Karpas-422 (cell line): ENCODE results near the gene KNDC1. TPM values are rescaled to one million over a fixed set of nuclear protein-coding genes. Genes with fewer than 3 reads are reported as not detected.

Experiments used
- DNase-seq: peaks from one replicate; pipeline ENCODE4 v3.0.0-alpha.2; 2015
- H2AFZ ChIP-seq: fragments of 200-600 bp; sonication (generic); 2 replicates; pipeline ENCODE4 v1.6.1; 2014; ENCODE audit warnings: antibody characterized with exemption, low read length, mixed read lengths
- H3K27ac ChIP-seq: fragments of 200-600 bp; sonication (generic); 2 replicates; pipeline ENCODE4 v1.5.1; 2014; ENCODE audit warnings: mild to moderate bottlenecking, low read length, moderate library complexity
- H3K27me3 ChIP-seq: fragments of 200-600 bp; sonication (generic); 2 replicates; pipeline ENCODE4 v1.6.1; 2014; ENCODE audit warnings: low read length, mixed read lengths
- H3K36me3 ChIP-seq: fragments of 200-600 bp; sonication (generic); 2 replicates; pipeline ENCODE4 v1.6.1; 2014; ENCODE audit warnings: low read length, mixed read lengths; ENCODE audit not compliant: insufficient read depth
- H3K4me1 ChIP-seq: fragments of 200-600 bp; sonication (generic); 2 replicates; pipeline ENCODE4 v1.6.1; 2014; ENCODE audit warnings: mild to moderate bottlenecking, low read length, mixed read lengths
- H3K4me2 ChIP-seq: fragments of 200-600 bp; sonication (generic); 2 replicates; pipeline ENCODE4 v1.6.1; 2014; ENCODE audit warnings: low read length, low read depth, mild to moderate bottlenecking; ENCODE audit not compliant: poor library complexity, severe bottlenecking
- H3K4me3 ChIP-seq: fragments of 200-600 bp; sonication (generic); 2 replicates; pipeline ENCODE4 v1.5.1; 2014; ENCODE audit warnings: mild to moderate bottlenecking, antibody characterized with exemption, low read length, mixed read lengths
- H3K79me2 ChIP-seq: fragments of 200-600 bp; sonication (generic); 2 replicates; pipeline ENCODE4 v1.6.1; 2014; ENCODE audit warnings: mild to moderate bottlenecking, low read length, mixed read lengths
- H3K9ac ChIP-seq: fragments of 200-600 bp; sonication (generic); 2 replicates; pipeline ENCODE4 v1.6.0; 2014; ENCODE audit warnings: low read length
- H3K9me2 ChIP-seq: fragments of 200-600 bp; sonication (generic), shearing (Covaris generic); replicated peaks from 2 replicates; pipeline ENCODE4 v1.6.0; 2014; ENCODE audit warnings: mild to moderate bottlenecking, low read length, moderate library complexity; ENCODE audit not compliant: insufficient read depth
- H3K9me3 ChIP-seq: fragments of 300-700, 200-600 bp; sonication (generic); 2 replicates; pipeline ENCODE4 v1.6.1; 2014; ENCODE audit warnings: low read length, mixed read lengths
- H4K20me1 ChIP-seq: fragments of 200-600 bp; sonication (generic); 2 replicates; pipeline ENCODE4 v1.6.1; 2014; ENCODE audit warnings: mild to moderate bottlenecking, antibody characterized with exemption, low read length, low read depth; ENCODE audit not compliant: insufficient read depth
- total RNA-seq: library from RNA; depleted of rRNA; stranded (reverse); fragments of >200 nt; shearing (Covaris generic); gene quantifications from 2 replicates; pipeline ENCODE4 v1.2.3, GENCODE V29; 2014; ENCODE audit warnings: low replicate concordance

Gene KNDC1
- total RNA-seq, 1 experiment from 2014 or later, result not detected

DNA sequence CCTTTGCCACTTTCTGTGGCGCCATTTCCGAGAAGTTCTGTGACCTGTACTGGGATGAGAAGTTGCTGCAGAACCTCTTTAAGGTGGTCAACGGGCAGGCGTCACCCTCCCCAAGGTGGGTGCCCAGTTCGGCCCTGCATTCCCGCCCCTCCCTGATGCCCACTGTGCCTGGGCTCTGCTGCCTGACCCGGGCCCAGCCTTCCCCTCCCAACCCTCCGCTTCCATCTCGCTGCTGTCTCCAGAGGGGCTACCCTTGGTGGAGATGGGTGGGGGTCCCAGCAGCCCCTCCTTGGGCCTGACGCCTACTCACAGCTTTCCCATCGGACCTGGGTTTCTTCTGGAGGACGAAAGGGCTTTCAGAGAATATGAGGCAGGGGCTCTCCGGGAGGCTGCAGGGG, 39.5 kb downstream of the KNDC1 start:
- Histone ChIP-seq H3K27me3 (no peaks in the 10 kb centered on the region), H3K79me2 (no peaks in the 10 kb centered on the region), H3K4me3 (no peak overlapping the region), H3K9me3 (no peaks in the 10 kb centered on the region), H4K20me1 (no peaks in the 10 kb centered on the region), H3K36me3 (no peaks in the 10 kb centered on the region), H2AFZ (no peak overlapping the region), H3K9ac (no peak overlapping the region), H3K27ac (no peak overlapping the region), H3K9me2 (no peaks in the 10 kb centered on the region), H3K4me2 (no peak overlapping the region), H3K4me1 (no peaks in the 10 kb centered on the region)
- no peak for DNase-seq

DNA sequence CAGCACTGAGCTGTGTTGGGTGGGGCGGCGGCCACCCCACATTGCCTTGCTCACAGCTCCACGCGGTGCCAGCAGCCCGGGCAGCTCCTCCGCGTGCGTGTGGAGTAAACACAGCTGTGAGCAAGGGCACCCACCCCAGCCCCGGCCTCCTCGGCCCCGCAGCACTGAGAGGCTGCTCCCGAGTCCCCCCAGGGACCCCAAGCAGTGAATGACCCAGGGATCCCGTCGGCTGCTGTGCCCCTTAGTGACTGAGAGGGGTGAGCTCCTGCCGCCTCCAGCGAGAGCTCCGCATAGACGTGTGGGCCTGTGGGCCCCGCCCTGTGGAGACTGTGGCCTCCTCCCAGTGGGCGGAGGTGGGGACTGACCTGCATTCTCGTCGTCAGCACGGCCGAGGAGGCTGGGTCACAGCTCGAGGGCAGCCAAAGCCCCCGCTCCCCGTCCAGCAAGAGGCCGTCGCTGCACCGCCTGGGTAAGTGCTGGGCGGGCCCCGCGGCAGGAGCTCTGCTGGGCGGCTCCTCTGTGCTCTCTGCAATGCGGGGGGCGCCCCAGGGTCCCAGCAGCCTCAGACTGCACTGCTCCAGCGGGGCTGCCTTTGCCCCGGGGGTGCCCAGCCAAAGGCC, 40.1 kb downstream of the KNDC1 start:
- Histone ChIP-seq H4K20me1 (no peaks in the 10 kb centered on the region), H3K36me3 (no peaks in the 10 kb centered on the region), H3K4me3 (no peak overlapping the region), H3K9me2 (no peaks in the 10 kb centered on the region), H2AFZ (no peak overlapping the region), H3K4me2 (no peak overlapping the region), H3K27me3 (no peaks in the 10 kb centered on the region), H3K9ac (no peak overlapping the region), H3K27ac (no peak overlapping the region), H3K4me1 (no peaks in the 10 kb centered on the region), H3K79me2 (no peaks in the 10 kb centered on the region), H3K9me3 (no peaks in the 10 kb centered on the region)
- no peak for DNase-seq

DNA sequence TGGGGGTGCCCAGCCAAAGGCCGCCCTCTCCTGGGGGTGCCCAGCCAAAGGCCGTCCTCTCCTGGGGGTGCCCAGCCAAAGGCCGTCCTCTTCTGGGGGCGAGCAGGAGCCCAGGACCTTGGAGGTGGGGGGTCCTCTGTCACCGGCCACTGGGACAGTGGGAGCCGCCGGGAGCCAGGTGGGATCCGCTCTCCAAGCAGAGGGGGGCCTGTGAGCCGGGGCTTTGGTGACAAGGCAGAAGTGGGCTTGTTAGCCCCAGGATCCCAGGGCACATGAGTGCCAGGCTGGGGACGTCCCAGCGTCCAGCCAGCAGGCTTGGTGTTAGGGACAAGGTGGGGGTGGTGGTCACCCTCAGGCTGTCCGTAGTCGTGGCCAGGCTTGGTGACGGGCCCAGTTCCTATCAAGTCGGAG, 40.6 kb downstream of the KNDC1 start:
- Histone ChIP-seq H3K27me3 (no peaks in the 10 kb centered on the region), H3K79me2 (no peaks in the 10 kb centered on the region), H3K9me3 (no peaks in the 10 kb centered on the region), H3K27ac (no peak overlapping the region), H4K20me1 (no peaks in the 10 kb centered on the region), H2AFZ (no peak overlapping the region), H3K9ac (no peak overlapping the region), H3K4me2 (no peak overlapping the region), H3K4me1 (no peaks in the 10 kb centered on the region), H3K9me2 (no peaks in the 10 kb centered on the region), H3K36me3 (no peaks in the 10 kb centered on the region), H3K4me3 (no peak overlapping the region)
- DNase-seq, result no peak

DNA sequence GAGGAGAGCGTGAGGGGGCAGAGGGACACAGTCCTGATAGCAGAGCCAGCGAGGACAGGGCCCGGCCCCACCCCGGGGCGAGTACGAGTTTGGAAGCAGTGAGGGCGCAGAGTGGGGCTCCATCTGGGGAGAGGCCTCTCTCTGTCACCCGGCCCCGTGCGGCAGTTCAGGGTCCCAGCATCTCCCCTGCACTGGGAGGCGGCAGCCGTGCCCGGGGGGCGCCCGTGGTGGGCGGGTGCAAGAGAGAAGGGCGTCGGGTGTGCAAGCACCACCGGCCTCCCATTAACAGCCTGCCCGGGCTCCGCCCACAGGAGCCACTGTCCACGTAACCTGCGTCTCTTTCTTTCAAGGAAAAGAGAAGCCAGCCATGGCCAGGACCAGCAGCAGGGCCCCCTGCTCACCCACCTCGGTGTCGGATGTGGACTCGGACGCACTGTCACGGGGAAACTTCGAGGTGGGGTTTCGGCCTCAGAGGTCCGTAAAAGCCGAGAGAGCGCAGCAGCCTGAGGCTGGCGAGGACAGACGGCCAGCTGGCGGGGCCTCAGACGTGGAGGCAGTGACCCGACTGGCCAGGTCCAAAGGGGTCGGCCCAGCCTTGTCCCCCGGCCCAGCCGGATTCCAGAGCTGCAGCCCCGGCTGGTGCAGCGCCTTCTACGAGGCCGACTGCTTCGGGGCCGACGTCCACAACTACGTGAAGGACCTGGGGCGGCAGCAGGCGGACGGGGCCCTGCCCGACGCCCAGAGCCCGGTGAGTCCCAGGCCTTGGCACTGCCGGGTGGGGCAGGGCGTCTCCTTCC, 41.3 kb downstream of the KNDC1 start:
- H3K9ac ChIP-seq, result no peak overlapping the region
- no peaks in the 10 kb centered on the region for H3K9me3 ChIP-seq
- H4K20me1 ChIP-seq, result no peaks in the 10 kb centered on the region
- no peaks in the 10 kb centered on the region for H3K27me3 ChIP-seq
- no peak for DNase-seq
- no peaks in the 10 kb centered on the region for H3K4me1 ChIP-seq
- no peak overlapping the region for H2AFZ ChIP-seq
- H3K79me2 ChIP-seq, result no peaks in the 10 kb centered on the region
- no peak overlapping the region for H3K4me3 ChIP-seq
- no peak overlapping the region for H3K4me2 ChIP-seq
- no peaks in the 10 kb centered on the region for H3K9me2 ChIP-seq
- no peak overlapping the region for H3K27ac ChIP-seq
- no peaks in the 10 kb centered on the region for H3K36me3 ChIP-seq

DNA sequence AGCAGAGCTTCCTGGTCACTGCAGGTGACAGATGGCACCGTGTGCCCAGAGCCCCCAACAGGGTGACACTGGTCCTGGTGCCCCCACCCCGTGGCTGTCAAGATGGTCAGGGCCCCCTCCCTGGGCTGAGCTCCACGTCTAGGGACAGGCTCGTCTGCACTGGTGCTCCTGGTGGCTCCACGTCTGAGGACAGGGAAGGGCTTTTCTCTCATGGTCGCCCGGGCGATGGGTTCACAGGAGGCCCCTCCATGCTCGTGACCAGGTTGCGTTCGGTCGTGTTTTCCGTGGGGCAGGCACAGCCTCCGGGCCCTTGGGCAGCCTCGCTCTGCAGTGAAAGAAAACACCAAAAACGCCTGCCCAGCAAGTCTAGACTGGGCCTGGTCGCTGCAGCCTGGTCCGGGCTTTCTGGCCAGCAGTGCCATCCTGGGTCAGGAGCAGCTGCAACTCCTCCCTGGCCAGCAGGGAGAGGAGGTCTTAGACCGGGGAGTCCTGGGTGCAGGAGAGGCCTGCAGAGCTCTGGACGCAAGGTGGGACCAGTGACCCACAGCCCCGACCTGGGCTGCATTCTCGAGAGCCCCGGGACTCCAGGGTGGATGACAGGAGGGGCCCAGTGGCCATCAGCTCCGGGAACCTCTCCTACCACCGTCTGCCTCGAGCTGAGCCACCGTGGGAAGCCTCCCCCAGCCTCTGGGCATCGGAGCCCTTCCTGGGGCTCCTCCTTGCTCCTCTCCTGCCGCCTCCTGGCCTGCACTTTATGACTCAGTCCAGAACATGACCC, 42.1 kb downstream of the KNDC1 start:
- H3K4me2 ChIP-seq, result no peak overlapping the region
- H3K4me1 ChIP-seq, result no peaks in the 10 kb centered on the region
- H3K36me3 ChIP-seq, result no peaks in the 10 kb centered on the region
- no peak for DNase-seq
- no peak overlapping the region for H3K27ac ChIP-seq
- no peak overlapping the region for H2AFZ ChIP-seq
- no peaks in the 10 kb centered on the region for H3K79me2 ChIP-seq
- no peaks in the 10 kb centered on the region for H4K20me1 ChIP-seq
- H3K27me3 ChIP-seq, result no peaks in the 10 kb centered on the region
- no peaks in the 10 kb centered on the region for H3K9me2 ChIP-seq
- H3K9me3 ChIP-seq, result no peaks in the 10 kb centered on the region
- H3K9ac ChIP-seq, result no peak overlapping the region
- no peak overlapping the region for H3K4me3 ChIP-seq

DNA sequence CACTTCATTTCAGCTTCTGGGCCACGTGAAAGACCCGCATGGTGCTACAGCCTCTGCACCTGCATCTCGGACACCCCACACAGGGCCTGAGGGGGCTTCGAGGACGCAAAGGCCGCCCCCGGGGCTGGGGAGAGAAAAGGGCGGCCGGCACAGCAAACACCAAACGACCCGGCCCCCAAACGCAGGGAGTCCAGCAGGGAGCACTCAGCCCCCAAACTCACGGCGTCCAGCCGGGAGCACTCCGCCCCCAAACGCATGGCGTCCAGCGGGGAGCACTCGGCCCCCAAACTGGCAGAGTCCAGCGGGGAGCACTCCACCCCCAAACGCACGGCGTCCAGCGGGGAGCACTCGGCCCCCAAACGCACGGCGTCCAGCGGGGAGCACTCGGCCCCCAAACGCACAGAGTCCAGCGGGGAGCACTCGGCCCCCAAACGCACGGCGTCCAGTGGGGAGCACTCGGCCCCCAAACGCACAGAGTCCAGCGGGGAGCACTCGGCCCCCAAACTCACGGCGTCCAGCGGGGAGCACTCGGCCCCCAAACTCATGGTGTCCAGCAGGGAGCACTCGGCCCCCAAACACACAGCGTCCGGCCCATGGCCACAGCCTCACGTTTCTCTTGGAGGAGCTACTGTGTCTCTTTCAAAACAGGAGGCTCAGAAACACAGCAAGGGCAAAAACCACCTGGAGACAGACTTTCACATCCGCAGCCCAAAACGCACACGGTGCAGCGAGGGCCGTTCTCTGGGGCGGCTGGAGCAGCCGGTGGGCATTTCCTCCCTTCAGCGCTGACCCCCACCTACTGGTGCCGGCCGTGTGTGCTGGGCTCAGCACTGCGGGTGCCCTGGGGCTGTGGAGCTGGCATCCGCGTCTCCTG, 43.0 kb downstream of the KNDC1 start:
- Histone ChIP-seq H3K79me2 (no peaks in the 10 kb centered on the region), H3K4me2 (no peak overlapping the region), H3K9me3 (no peaks in the 10 kb centered on the region), H3K4me1 (no peaks in the 10 kb centered on the region), H3K27me3 (no peaks in the 10 kb centered on the region), H3K9me2 (no peaks in the 10 kb centered on the region), H3K27ac (no peak overlapping the region), H3K36me3 (no peaks in the 10 kb centered on the region), H2AFZ (no peak overlapping the region), H3K9ac (no peak overlapping the region), H3K4me3 (no peak overlapping the region), H4K20me1 (no peaks in the 10 kb centered on the region)
- no peak for DNase-seq

DNA sequence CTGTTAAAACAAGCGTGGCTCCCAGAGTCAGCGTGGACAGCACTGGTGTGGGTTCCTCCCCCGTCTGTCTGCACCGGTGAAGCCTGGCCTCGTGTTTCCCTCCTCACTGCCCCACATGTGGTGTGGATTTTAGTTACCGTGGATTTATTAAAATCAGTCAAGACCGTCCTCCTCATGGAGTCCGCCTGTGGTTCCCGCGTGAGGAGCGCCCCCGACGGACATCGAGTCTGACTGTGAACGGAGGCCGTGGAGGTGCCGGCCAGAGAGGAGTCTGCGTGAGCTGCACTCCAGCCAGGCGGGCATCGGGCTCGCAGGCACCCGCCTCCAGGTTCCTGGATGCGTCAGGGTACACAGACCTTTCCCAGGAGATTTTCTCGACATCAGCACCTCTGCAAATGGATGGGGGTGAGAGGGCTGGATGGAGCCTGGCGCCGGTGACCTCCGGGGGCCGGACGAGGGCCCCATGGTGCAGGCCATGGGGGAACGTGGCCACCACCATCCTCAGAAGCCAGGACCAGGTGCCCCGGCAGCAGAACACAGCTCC, 43.7 kb downstream of the KNDC1 start:
- Histone ChIP-seq H3K79me2 (no peaks in the 10 kb centered on the region), H3K27me3 (no peaks in the 10 kb centered on the region), H3K36me3 (no peaks in the 10 kb centered on the region), H3K4me1 (no peaks in the 10 kb centered on the region), H3K4me2 (no peak overlapping the region), H3K4me3 (no peak overlapping the region), H3K9me2 (no peaks in the 10 kb centered on the region), H3K27ac (no peak overlapping the region), H4K20me1 (no peaks in the 10 kb centered on the region), H3K9me3 (no peaks in the 10 kb centered on the region), H3K9ac (no peak overlapping the region), H2AFZ (no peak overlapping the region)
- DNase-seq, result no peak
